ENCODE results near the gene GPX7.

The GPX7 gene

GRCh38 chr1:52579415-52579814 is 22.8 kb upstream of the GPX7 start:
- no peak overlapping the region for H3K4me3 ChIP-seq
- H3K36me3 ChIP-seq (ENCODE audit: insufficient read depth, low read length), result no peaks in the 10 kb centered on the region
- H3K9me3 ChIP-seq (ENCODE audit: low read depth, low read length), result no peaks in the 10 kb centered on the region
- DNase-seq (ENCODE audit: low read depth, low spot score), result no peak
- TF ChIP-seq EZH2 (IDR thresholded peaks at IDR 0.05) (no peak), FOXP2 (optimal IDR thresholded peaks at IDR 0.05; ENCODE audit: control extremely low read depth, extremely low read length, insufficient read depth) (no peak), POLR2AphosphoS5 (IDR thresholded peaks at IDR 0.05; ENCODE audit: borderline replicate concordance, low read depth, low read length) (no peak)
- H3K9ac ChIP-seq (ENCODE audit: insufficient read length), result no peak overlapping the region
- H3K27ac ChIP-seq, result no peak overlapping the region

DNA sequence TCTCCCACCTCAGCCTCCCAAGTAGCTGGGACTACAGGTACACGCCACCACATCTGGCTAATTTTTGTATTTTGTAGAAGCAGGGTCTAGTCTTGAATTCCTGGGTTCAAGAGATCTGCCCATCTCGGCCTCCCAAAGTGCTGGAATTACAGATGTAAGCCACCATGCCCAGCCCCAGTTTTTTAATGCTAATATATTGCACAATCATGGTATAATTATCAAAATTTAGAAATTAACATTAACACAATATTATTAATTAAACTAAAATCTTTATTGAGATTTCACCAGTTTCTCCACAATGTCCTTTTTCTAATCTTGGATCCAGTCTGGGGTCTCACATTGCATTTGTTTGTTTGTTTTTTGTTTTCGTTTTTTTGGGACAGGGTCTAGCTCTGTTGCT is 21.9 kb upstream of the GPX7 start:
- DNase-seq (ENCODE audit: low read depth, low spot score), result no peak
- TF ChIP-seq POLR2AphosphoS5 (IDR thresholded peaks at IDR 0.05; ENCODE audit: borderline replicate concordance, low read depth, low read length), result no peak
- no peak for TF ChIP-seq FOXP2 (optimal IDR thresholded peaks at IDR 0.05; ENCODE audit: control extremely low read depth, extremely low read length, insufficient read depth)
- TF ChIP-seq EZH2 (IDR thresholded peaks at IDR 0.05), result no peak
- no peaks in the 10 kb centered on the region for H3K9me3 ChIP-seq (ENCODE audit: low read depth, low read length)
- H3K36me3 ChIP-seq (ENCODE audit: insufficient read depth, low read length), result no peaks in the 10 kb centered on the region
- no peak overlapping the region for H3K4me3 ChIP-seq
- H3K9ac ChIP-seq (ENCODE audit: insufficient read length), result no peak overlapping the region
- no peak overlapping the region for H3K27ac ChIP-seq

DNA sequence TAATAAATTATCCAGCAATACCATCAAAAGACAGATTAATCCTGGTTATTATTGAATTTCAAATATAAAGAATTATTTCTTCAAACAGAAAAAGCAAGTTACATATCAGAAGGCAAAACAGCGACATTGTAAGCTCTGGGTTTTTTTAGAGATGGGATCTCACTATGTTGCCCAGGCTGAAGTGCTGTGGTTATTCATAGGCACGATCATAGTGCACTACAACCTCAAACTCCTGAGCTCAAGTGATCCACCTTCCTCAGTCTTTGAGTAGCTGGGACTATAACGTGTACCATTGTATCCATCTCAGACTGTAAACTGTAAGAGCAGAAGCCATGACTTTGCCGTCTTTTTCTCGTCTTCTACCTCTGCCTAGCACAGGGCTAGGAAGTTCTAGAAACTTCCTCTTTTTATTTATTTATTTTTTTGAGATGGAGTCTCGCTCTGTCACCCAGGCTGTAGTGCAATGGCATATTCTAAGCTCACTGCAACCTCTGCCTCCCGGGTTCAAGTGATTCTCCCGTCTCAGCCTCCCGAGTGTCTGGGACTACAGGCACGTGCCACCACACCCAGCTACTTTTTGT is 20.0 kb upstream of the GPX7 start:
- H3K4me3 ChIP-seq, result no peak overlapping the region
- no peaks in the 10 kb centered on the region for H3K36me3 ChIP-seq (ENCODE audit: insufficient read depth, low read length)
- no peak for TF ChIP-seq EZH2 (IDR thresholded peaks at IDR 0.05)
- no peak for TF ChIP-seq FOXP2 (optimal IDR thresholded peaks at IDR 0.05; ENCODE audit: control extremely low read depth, extremely low read length, insufficient read depth)
- no peak for TF ChIP-seq POLR2AphosphoS5 (IDR thresholded peaks at IDR 0.05; ENCODE audit: borderline replicate concordance, low read depth, low read length)
- no peak for DNase-seq (ENCODE audit: low read depth, low spot score)
- no peak overlapping the region for H3K27ac ChIP-seq
- no peaks in the 10 kb centered on the region for H3K9me3 ChIP-seq (ENCODE audit: low read depth, low read length)
- H3K9ac ChIP-seq (ENCODE audit: insufficient read length), result no peak overlapping the region

- H3K9ac ChIP-seq (ENCODE audit: insufficient read length), result no peak overlapping the region
- H3K36me3 ChIP-seq (ENCODE audit: insufficient read depth, low read length), result no peaks in the 10 kb centered on the region
- no peak overlapping the region for H3K4me3 ChIP-seq
- H3K9me3 ChIP-seq (ENCODE audit: low read depth, low read length), result no peaks in the 10 kb centered on the region
- no peak for TF ChIP-seq FOXP2 (optimal IDR thresholded peaks at IDR 0.05; ENCODE audit: control extremely low read depth, extremely low read length, insufficient read depth)
- TF ChIP-seq POLR2AphosphoS5 (IDR thresholded peaks at IDR 0.05; ENCODE audit: borderline replicate concordance, low read depth, low read length), result no peak
- no peak for TF ChIP-seq EZH2 (IDR thresholded peaks at IDR 0.05)
- H3K27ac ChIP-seq, result no peak overlapping the region
- DNase-seq (ENCODE audit: low read depth, low spot score), result no peak
These were observed 16.7 kb upstream of the GPX7 start for GRCh38 chr1:52585474-52585873.

DNA sequence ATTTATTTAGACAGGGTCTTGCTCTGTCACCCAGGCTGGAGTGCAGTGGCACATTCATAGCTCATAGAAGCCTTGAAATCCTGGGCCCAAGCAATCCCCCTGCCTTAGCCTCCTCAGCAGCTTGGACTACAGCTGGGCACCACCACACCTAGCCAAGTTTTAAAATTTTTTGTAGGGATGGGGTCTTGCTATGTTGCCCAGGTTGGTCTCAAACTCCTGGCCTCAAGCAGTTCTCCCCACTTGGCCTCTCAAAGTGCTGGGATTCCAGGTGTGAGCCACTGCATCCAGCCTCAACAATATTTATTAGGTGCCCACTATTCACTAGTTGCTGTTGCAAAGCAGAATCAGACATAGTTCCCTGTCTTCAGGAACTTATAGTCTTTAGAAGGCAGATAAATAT is 14.1 kb upstream of the GPX7 start:
- no peaks in the 10 kb centered on the region for H3K9me3 ChIP-seq (ENCODE audit: low read depth, low read length)
- H3K4me3 ChIP-seq, result no peak overlapping the region
- no peaks in the 10 kb centered on the region for H3K36me3 ChIP-seq (ENCODE audit: insufficient read depth, low read length)
- no peak overlapping the region for H3K9ac ChIP-seq (ENCODE audit: insufficient read length)
- no peak for TF ChIP-seq FOXP2 (optimal IDR thresholded peaks at IDR 0.05; ENCODE audit: control extremely low read depth, extremely low read length, insufficient read depth)
- TF ChIP-seq POLR2AphosphoS5 (IDR thresholded peaks at IDR 0.05; ENCODE audit: borderline replicate concordance, low read depth, low read length), result no peak
- no peak for DNase-seq (ENCODE audit: low read depth, low spot score)
- no peak overlapping the region for H3K27ac ChIP-seq

DNA sequence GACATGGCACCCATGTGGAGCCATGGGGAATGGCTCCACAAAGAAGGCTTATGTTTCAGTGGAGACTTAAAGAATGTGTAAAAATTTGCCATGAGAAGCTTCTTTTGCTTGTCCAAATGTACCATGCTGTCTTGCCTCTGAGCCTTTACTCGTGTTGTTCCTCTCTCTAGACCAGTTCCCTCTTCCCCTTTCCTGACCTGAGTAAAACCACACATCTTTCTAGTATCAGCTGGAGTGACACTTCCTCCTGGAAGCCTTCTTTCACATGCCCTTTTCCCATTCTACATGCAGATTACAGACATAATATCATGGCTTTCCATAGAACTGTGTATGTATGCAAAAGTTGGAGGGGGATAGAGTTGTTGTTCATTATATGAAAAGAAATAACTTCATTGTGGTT is 13.6 kb upstream of the GPX7 start:
- no peak overlapping the region for H3K4me3 ChIP-seq
- no peaks in the 10 kb centered on the region for H3K9me3 ChIP-seq (ENCODE audit: low read depth, low read length)
- H3K27ac ChIP-seq, result no peak overlapping the region
- DNase-seq (ENCODE audit: low read depth, low spot score), result no peak
- H3K9ac ChIP-seq (ENCODE audit: insufficient read length), result no peak overlapping the region
- TF ChIP-seq POLR2AphosphoS5 (IDR thresholded peaks at IDR 0.05; ENCODE audit: borderline replicate concordance, low read depth, low read length), result no peak
- TF ChIP-seq FOXP2 (optimal IDR thresholded peaks at IDR 0.05; ENCODE audit: control extremely low read depth, extremely low read length, insufficient read depth), result no peak
- no peaks in the 10 kb centered on the region for H3K36me3 ChIP-seq (ENCODE audit: insufficient read depth, low read length)

DNA sequence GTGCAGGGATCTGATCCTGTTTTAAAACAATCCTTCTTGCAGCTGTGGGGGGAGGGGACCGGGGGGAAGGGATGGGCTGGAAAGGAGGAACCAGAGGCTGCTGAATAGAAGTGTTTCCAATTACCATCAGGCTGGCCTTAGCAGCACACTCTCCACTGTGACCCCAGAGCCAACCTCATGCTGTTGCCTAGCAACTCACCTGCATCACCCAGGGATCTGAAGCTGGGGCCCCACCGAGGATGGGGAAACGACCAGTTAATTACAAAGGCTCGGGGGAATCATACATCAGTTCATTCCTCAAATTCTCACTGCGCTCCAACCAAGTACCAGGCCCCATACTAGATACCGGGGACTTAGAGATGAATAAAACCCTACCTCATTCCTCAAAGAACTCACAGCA is 11.9 kb upstream of the GPX7 start:
- Histone ChIP-seq H3K27ac (no peak overlapping the region), H3K9me3 (ENCODE audit: low read depth, low read length) (no peaks in the 10 kb centered on the region), H3K36me3 (ENCODE audit: insufficient read depth, low read length) (no peaks in the 10 kb centered on the region), H3K4me3 (no peak overlapping the region), H3K9ac (ENCODE audit: insufficient read length) (no peak overlapping the region)
- TF ChIP-seq FOXP2 (optimal IDR thresholded peaks at IDR 0.05; ENCODE audit: control extremely low read depth, extremely low read length, insufficient read depth) (no peak), POLR2AphosphoS5 (IDR thresholded peaks at IDR 0.05; ENCODE audit: borderline replicate concordance, low read depth, low read length) (no peak), EZH2 (IDR thresholded peaks at IDR 0.05) (no peak)
- DNase-seq (ENCODE audit: low read depth, low spot score), result no peak

- Histone ChIP-seq H3K9ac (ENCODE audit: insufficient read length) (no peak overlapping the region), H3K36me3 (ENCODE audit: insufficient read depth, low read length) (no peaks in the 10 kb centered on the region), H3K4me3 (no peak overlapping the region), H3K9me3 (ENCODE audit: low read depth, low read length) (no peaks in the 10 kb centered on the region), H3K27ac (no peak overlapping the region)
- no peak for TF ChIP-seq EZH2 (IDR thresholded peaks at IDR 0.05)
- no peak for TF ChIP-seq FOXP2 (optimal IDR thresholded peaks at IDR 0.05; ENCODE audit: control extremely low read depth, extremely low read length, insufficient read depth)
- TF ChIP-seq POLR2AphosphoS5 (IDR thresholded peaks at IDR 0.05; ENCODE audit: borderline replicate concordance, low read depth, low read length), result no peak
- no peak for DNase-seq (ENCODE audit: low read depth, low spot score)
These were observed 9.4 kb upstream of the GPX7 start for GRCh38 chr1:52592637-52593323.

DNA sequence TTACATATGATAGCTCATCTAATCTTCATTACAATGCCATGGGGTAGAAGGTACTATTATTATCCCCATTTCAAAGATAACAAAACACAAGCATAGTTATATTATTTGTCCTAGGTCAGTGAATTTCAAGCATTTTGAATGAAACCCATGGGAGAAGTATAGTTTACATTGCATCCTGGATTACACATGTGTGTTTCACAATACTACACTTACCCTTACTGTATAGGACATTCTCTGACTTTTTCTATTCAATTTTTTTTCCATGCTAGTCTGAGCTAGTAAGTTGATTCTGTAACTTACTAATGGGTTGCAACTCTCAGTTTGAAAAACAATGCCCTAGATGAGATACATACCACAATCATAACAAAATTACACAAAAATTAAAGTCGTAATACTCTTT is 8.7 kb upstream of the GPX7 start:
- TF ChIP-seq POLR2AphosphoS5 (IDR thresholded peaks at IDR 0.05; ENCODE audit: borderline replicate concordance, low read depth, low read length) (no peak), EZH2 (IDR thresholded peaks at IDR 0.05) (no peak), FOXP2 (optimal IDR thresholded peaks at IDR 0.05; ENCODE audit: control extremely low read depth, extremely low read length, insufficient read depth) (no peak)
- no peak overlapping the region for H3K4me3 ChIP-seq
- no peak overlapping the region for H3K9ac ChIP-seq (ENCODE audit: insufficient read length)
- no peaks in the 10 kb centered on the region for H3K9me3 ChIP-seq (ENCODE audit: low read depth, low read length)
- no peaks in the 10 kb centered on the region for H3K36me3 ChIP-seq (ENCODE audit: insufficient read depth, low read length)
- no peak overlapping the region for H3K27ac ChIP-seq
- DNase-seq (ENCODE audit: low read depth, low spot score), result no peak
